Muscle of arm (tissue), 12 donors: ENCODE data around the gene RIBC1. TPM values are rescaled to one million over a fixed set of nuclear protein-coding genes. Genes with fewer than 3 reads are reported as not detected.

Experiments used
- polyA plus RNA-seq, 12 donors: library from polyadenylated mRNA; unstranded; fragments of 120-200 nt; gene quantifications; one replicate each; pipeline ENCODE4 v1.2.1, GENCODE V29; 2013; ENCODE audit not compliant: insufficient read length in 12 of 12

Gene RIBC1
- polyA plus RNA-seq, 12 donors = 0.41 to 1.7 (median 0.66) TPM; not detected in 2

Other genes with a start within 250 kb of the RIBC1 start
- gene KDM5C, start 197.7 kb upstream of the RIBC1 start, polyA plus RNA-seq = 10 to 100 TPM in 11 of 12 donors, not detected in 1; 32.1 to 63.2 (median 41.4) TPM
- 10 to 100 TPM in 11 of 12 donors, not detected in 1; 10.9 to 24.1 (median 18.2) TPM for gene IQSEC2, start 141.3 kb upstream of the RIBC1 start, polyA plus RNA-seq
- gene SMC1A, start 219 bp upstream of the RIBC1 start, polyA plus RNA-seq = 10 to 100 TPM in 11 of 12 donors, not detected in 1; 37.8 to 88.6 (median 55.0) TPM
- 10 to 100 TPM in 11 of 12 donors, not detected in 1; 41.4 to 65.4 (median 57.6) TPM for gene HSD17B10, start 11.5 kb downstream of the RIBC1 start, polyA plus RNA-seq